MM.1S (cell line): Measurements from ENCODE around the gene PPM1E.
"Not testable (repeated sequence)": the region's sequence is repeated elsewhere in the genome, so short reads cannot be mapped to it uniquely, and the experiment has no call there.

Experiments
- DNase-seq: peaks from one replicate; pipeline ENCODE4 v3.0.0-alpha.2; 2015
- H2AFZ ChIP-seq: fragments of 300-600 bp; sonication (generic); 2 replicates; pipeline ENCODE4 v1.6.0; 2016; ENCODE audit warnings: antibody characterized with exemption, low read length
- H3F3A ChIP-seq: fragments of 300-600 bp; sonication (generic); 2 replicates; pipeline ENCODE4 v1.6.1; 2016; ENCODE audit warnings: mild to moderate bottlenecking, antibody characterized with exemption, low read length, moderate library complexity, mixed read lengths; ENCODE audit not compliant: insufficient read depth
- H3K27ac ChIP-seq: fragments of 300-600 bp; sonication (generic); 2 replicates; pipeline ENCODE4 v1.5.1; 2016; ENCODE audit warnings: mild to moderate bottlenecking, low read length
- H3K27me3 ChIP-seq: fragments of 300-600 bp; sonication (generic); replicated peaks from 2 replicates; pipeline ENCODE4 v1.6.0; 2016; ENCODE audit warnings: low read length; ENCODE audit not compliant: insufficient read depth
- H3K36me3 ChIP-seq: fragments of 300-600 bp; sonication (generic); replicated peaks from 2 replicates; pipeline ENCODE4 v1.6.1; 2016; ENCODE audit warnings: mild to moderate bottlenecking, low read length, mixed read lengths; ENCODE audit not compliant: insufficient read depth
- H3K4me1 ChIP-seq: fragments of 300-600 bp; sonication (generic); 2 replicates; pipeline ENCODE4 v1.6.1; 2016; ENCODE audit warnings: low read length, mixed read lengths
- H3K4me2 ChIP-seq: fragments of 300-600 bp; sonication (generic); 2 replicates; pipeline ENCODE4 v1.6.0; 2016; ENCODE audit warnings: low read depth, low read length
- H3K4me3 ChIP-seq: fragments of 300-600 bp; sonication (generic); 2 replicates; pipeline ENCODE4 v1.5.1; 2016; ENCODE audit warnings: low read length, mixed read lengths
- H3K79me2 ChIP-seq: fragments of 300-600 bp; sonication (generic); 2 replicates; pipeline ENCODE4 v1.6.1; 2016; ENCODE audit warnings: mixed run types, low read length, mixed read lengths
- H3K9ac ChIP-seq: fragments of 300-600 bp; sonication (generic); 2 replicates; pipeline ENCODE4 v1.6.1; 2016; ENCODE audit warnings: low read length, mixed read lengths
- H3K9me2 ChIP-seq: fragments of 300-600 bp; sonication (generic); replicated peaks from 2 replicates; pipeline ENCODE4 v1.6.1; 2016; ENCODE audit warnings: mild to moderate bottlenecking, low read length, mixed read lengths; ENCODE audit not compliant: insufficient read depth
- H3K9me3 ChIP-seq: fragments of 300-600 bp; sonication (generic); replicated peaks from 2 replicates; pipeline ENCODE4 v1.6.1; 2016; ENCODE audit warnings: mild to moderate bottlenecking, low read length, mixed read lengths; ENCODE audit not compliant: insufficient read depth
- H4K20me1 ChIP-seq: fragments of 300-600 bp; sonication (generic); 2 replicates; pipeline ENCODE4 v1.6.1; 2016; ENCODE audit warnings: mild to moderate bottlenecking, low read length, moderate library complexity, mixed read lengths; ENCODE audit not compliant: insufficient read depth
- CTCF ChIP-seq: fragments of 300-600 bp; sonication (generic); IDR thresholded peaks from 2 replicates; pipeline ENCODE4 v1.5.1; 2016; ENCODE audit warnings: antibody characterized with exemption, low read length, mixed read lengths
- EZH2 ChIP-seq: fragments of 300-600 bp; sonication (generic); optimal IDR thresholded peaks from 2 replicates; pipeline ENCODE3; 2017; ENCODE audit warnings: low read depth, mild to moderate bottlenecking, antibody characterized with exemption, low read length, mixed read lengths
- EZH2phosphoT487 ChIP-seq: fragments of 300-600 bp; sonication (generic); IDR thresholded peaks from 2 replicates; pipeline ENCODE4 v1.6.1; 2018; ENCODE audit warnings: antibody characterized with exemption, low read length

PPM1E gene

GRCh38 chr17:58788199-58788598 is 32.5 kb downstream of the PPM1E start:
- Histone ChIP-seq H4K20me1 (no peaks in the 10 kb centered on the region), H3K4me2 (no peak overlapping the region), H3K9me3 (no peaks in the 10 kb centered on the region), H3K79me2 (no peaks in the 10 kb centered on the region), H3K27ac (no peak overlapping the region), H2AFZ (no peak overlapping the region), H3F3A (no peaks in the 10 kb centered on the region), H3K9me2 (no peaks in the 10 kb centered on the region), H3K9ac (no peak overlapping the region), H3K36me3 (no peaks in the 10 kb centered on the region), H3K4me1 (no peaks in the 10 kb centered on the region), H3K4me3 (no peak overlapping the region), H3K27me3 (no peaks in the 10 kb centered on the region)
- no peak for DNase-seq
- TF ChIP-seq EZH2 (no peak), EZH2phosphoT487 (no peak), CTCF (no peak)

- H3K9me3 ChIP-seq: no peaks in the 10 kb centered on the region
- no peaks in the 10 kb centered on the region for H3K9me2 ChIP-seq
- H2AFZ ChIP-seq: no peak overlapping the region
- no peaks in the 10 kb centered on the region for H3K79me2 ChIP-seq
- no peak overlapping the region for H3K27ac ChIP-seq
- no peak overlapping the region for H3K4me2 ChIP-seq
- no peaks in the 10 kb centered on the region for H3K4me1 ChIP-seq
- no peak overlapping the region for H3K9ac ChIP-seq
- H3K36me3 ChIP-seq: no peaks in the 10 kb centered on the region
- H3K27me3 ChIP-seq: no peaks in the 10 kb centered on the region
- no peaks in the 10 kb centered on the region for H3F3A ChIP-seq
- H4K20me1 ChIP-seq: no peaks in the 10 kb centered on the region
- TF ChIP-seq EZH2: no peak
- no peak for TF ChIP-seq CTCF
- TF ChIP-seq EZH2phosphoT487: no peak
- no peak overlapping the region for H3K4me3 ChIP-seq
- no peak for DNase-seq
These were observed 33.5 kb downstream of the PPM1E start for GRCh38 chr17:58789160-58789559.

DNA sequence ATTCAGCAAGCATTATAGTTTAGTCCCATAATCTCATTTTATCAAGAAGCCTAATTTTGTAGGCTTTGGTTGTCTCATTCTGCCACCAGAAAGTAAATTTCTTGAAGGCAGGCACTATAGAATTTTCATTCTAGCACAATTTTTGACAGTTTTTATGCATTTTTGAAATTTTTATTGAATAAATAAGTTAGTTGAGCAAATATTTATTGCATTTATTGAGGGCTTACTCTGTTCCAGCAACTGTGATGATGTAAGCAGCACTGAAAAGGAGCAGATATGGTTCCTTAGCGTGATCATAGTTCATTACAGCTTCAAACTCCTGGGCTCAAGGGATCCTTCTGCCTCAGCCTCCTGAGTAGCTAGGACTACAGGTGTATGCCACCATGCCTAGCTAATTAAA is 34.2 kb downstream of the PPM1E start:
- no peak overlapping the region for H2AFZ ChIP-seq
- no peaks in the 10 kb centered on the region for H3K4me1 ChIP-seq
- no peak overlapping the region for H3K27ac ChIP-seq
- H3K9ac ChIP-seq: no peak overlapping the region
- H3K9me3 ChIP-seq: no peaks in the 10 kb centered on the region
- no peaks in the 10 kb centered on the region for H3K36me3 ChIP-seq
- DNase-seq: no peak
- H3K4me2 ChIP-seq: no peak overlapping the region
- H3K79me2 ChIP-seq: no peaks in the 10 kb centered on the region
- no peaks in the 10 kb centered on the region for H4K20me1 ChIP-seq
- TF ChIP-seq CTCF: no peak
- TF ChIP-seq EZH2: no peak
- TF ChIP-seq EZH2phosphoT487: no peak
- H3F3A ChIP-seq: no peaks in the 10 kb centered on the region
- no peak overlapping the region for H3K4me3 ChIP-seq
- H3K9me2 ChIP-seq: no peaks in the 10 kb centered on the region
- H3K27me3 ChIP-seq: no peaks in the 10 kb centered on the region

DNA sequence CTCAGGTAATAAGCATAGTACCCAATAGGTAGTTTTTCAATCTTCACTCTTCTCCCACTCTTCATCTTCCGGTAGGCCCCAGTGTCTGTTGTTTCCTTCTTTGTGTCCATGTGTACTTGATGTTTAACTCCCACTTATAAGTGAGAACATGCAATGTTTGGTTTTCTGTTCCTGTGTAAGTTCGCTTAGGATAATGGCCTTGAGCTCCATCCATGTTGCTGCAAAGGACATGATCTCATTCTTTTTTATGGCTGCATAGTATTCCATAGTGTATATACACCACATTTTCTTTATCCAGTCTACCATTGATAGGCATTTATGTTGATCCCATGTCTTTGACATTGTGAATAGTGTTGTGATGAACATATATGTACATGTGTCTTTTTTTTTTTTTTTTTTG is 38.9 kb downstream of the PPM1E start:
- DNase-seq: not testable (repeated sequence)

More for the DNA sequence above, 38.9 kb downstream of the PPM1E start:
- H3K4me1 ChIP-seq, H3K4me3 ChIP-seq, H3K9ac ChIP-seq, H3K79me2 ChIP-seq, H4K20me1 ChIP-seq, H3K4me2 ChIP-seq, H3K27ac ChIP-seq, H3K9me3 ChIP-seq, H3K27me3 ChIP-seq, H3F3A ChIP-seq, H3K9me2 ChIP-seq, H3K36me3 ChIP-seq, H2AFZ ChIP-seq: not testable (repeated sequence)
